ENCODE data around the gene UBE3A. TPM values are rescaled to one million over a fixed set of nuclear protein-coding genes. Genes with fewer than 3 reads are reported as not detected.

Gene UBE3A
- total RNA-seq, 1 donor from 2014 or later = 246 TPM

- DNase-seq = no peak
Observed at GRCh38 chr15:25329696-25330095, 109.1 kb downstream of the UBE3A start.

GRCh38 chr15:25327686-25328085, 111.1 kb downstream of the UBE3A start:
- DNase-seq = no peak

GRCh38 chr15:25325187-25325586, 113.6 kb downstream of the UBE3A start:
- no peak for DNase-seq

GRCh38 chr15:25323420-25323819, 115.4 kb downstream of the UBE3A start:
- DNase-seq = no peak

- DNase-seq = no peak
Observed at GRCh38 chr15:25287823-25288222, 151.0 kb downstream of the UBE3A start.

Data from tongue (tissue), 2 donors.